ENCODE measurements around the gene ADAMTSL2. TPM values are rescaled to one million over a fixed set of nuclear protein-coding genes. Genes with fewer than 3 reads are reported as not detected.
A peak's percentile ranks its signal among the peaks of the same experiment; 100 is the strongest.

The ADAMTSL2 gene
- total RNA-seq, 2 donors from 2014 or later, result 0.18 to 0.93 TPM

- Histone ChIP-seq H3K4me1 (ENCODE audit: control insufficient read depth, insufficient read depth, low read length) (no peaks in the 10 kb centered on the region), H3K27ac (ENCODE audit: low read depth, low read length) (no peak overlapping the region), H3K9me3 (ENCODE audit: control insufficient read depth, low read length) (no peaks in the 10 kb centered on the region), H3K9ac (ENCODE audit: extremely low read depth, low read length, poor library complexity, severe bottlenecking) (no peak overlapping the region), H3K36me3 (ENCODE audit: control insufficient read depth, insufficient read depth, low read length) (no peaks in the 10 kb centered on the region), H3K4me3 (ENCODE audit: low read length) (no peak overlapping the region), H3K27me3 (ENCODE audit: control insufficient read depth, insufficient read depth, low read length, poor library complexity, severe bottlenecking) (peaks cover 34% of the 10 kb centered on the region)
- DNase-seq, result no peak
- Mint-ChIP-seq H3K9me3 (no peaks in the 10 kb centered on the region), H3K36me3 (ENCODE audit: low read depth) (no peaks in the 10 kb centered on the region), H3K4me1 (no peaks in the 10 kb centered on the region), H3K27ac (no peak overlapping the region), H3K27me3 (ENCODE audit: insufficient read depth) (peaks cover 14% of the 10 kb centered on the region), H3K4me3 (no peak overlapping the region)
- WGBS, 2 experiments (ENCODE audit: insufficient coverage in 1 of 2, insufficient read length in 1 of 2), result 82 to 83% methylated on average over 16 of the region's 16 CpGs
- TF ChIP-seq CTCF (conservative IDR thresholded peaks at IDR 0.05), result no peak
Measured at GRCh38 chr9:133615186-133615585, 80.7 kb downstream of the ADAMTSL2 start.

- no peaks in the 10 kb centered on the region for H3K9me3 Mint-ChIP-seq
- H3K27ac Mint-ChIP-seq, result no peak overlapping the region
- no peaks in the 10 kb centered on the region for H3K4me1 Mint-ChIP-seq
- WGBS, 2 experiments (ENCODE audit: insufficient coverage in 1 of 2, insufficient read length in 1 of 2), result 76 to 88% methylated on average over 8 to 13 of the region's 13 CpGs
- no peaks in the 10 kb centered on the region for H3K4me1 ChIP-seq (ENCODE audit: control insufficient read depth, insufficient read depth, low read length)
- H3K27me3 Mint-ChIP-seq (ENCODE audit: insufficient read depth), result peaks cover 11% of the 10 kb centered on the region
- H3K4me3 ChIP-seq (ENCODE audit: low read length), result no peak overlapping the region
- H3K36me3 ChIP-seq (ENCODE audit: control insufficient read depth, insufficient read depth, low read length), result no peaks in the 10 kb centered on the region
- peaks cover 29% of the 10 kb centered on the region for H3K27me3 ChIP-seq (ENCODE audit: control insufficient read depth, insufficient read depth, low read length, poor library complexity, severe bottlenecking)
- no peaks in the 10 kb centered on the region for H3K36me3 Mint-ChIP-seq (ENCODE audit: low read depth)
- no peak for DNase-seq
- H3K9me3 ChIP-seq (ENCODE audit: control insufficient read depth, low read length), result no peaks in the 10 kb centered on the region
- TF ChIP-seq CTCF (conservative IDR thresholded peaks at IDR 0.05), result no peak
- no peak overlapping the region for H3K9ac ChIP-seq (ENCODE audit: extremely low read depth, low read length, poor library complexity, severe bottlenecking)
- no peak overlapping the region for H3K4me3 Mint-ChIP-seq
- no peak overlapping the region for H3K27ac ChIP-seq (ENCODE audit: low read depth, low read length)
Measured at GRCh38 chr9:133615606-133616188, 81.2 kb downstream of the ADAMTSL2 start.

DNA sequence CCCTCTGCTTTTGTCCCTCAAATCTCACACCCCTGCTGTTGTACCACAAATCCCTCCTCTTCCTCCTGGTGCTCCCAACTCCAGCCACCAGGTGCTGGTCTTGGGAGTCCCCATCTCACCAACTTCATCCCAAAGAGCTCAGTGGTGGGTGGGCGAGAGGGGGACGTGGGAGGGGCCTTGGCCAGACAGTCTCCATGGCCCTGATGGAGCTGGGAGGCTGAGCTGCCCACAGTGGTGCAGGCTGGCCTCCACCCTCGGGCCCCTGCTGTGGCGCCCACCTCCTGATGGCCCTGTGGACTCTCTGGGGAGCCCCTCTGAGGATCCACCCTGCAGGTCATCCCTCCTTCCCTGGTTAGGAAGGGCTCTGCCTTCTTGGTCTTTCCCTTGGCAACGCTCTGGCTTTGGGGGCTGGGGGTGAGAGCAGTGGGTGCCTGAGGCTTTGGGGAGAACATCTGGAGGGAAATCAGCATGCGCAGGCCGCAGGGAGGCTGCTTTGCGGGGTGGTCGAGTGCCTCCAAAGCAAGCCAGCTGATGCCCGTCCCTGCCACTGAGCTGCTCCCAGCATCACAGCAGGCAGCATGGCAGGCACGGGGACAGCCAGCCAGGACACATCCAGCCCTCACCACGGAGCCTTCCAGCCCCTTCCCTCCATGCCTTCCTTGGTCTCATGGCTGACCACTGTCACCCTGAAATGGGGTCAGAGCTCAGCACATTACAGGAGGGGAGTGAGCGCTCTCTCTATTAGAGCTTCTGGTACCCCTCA lies 82.3 kb downstream of the ADAMTSL2 start:
- Mint-ChIP-seq H3K27me3 (ENCODE audit: insufficient read depth) (peaks cover 8% of the 10 kb centered on the region), H3K4me3 (no peak overlapping the region), H3K9me3 (no peaks in the 10 kb centered on the region), H3K27ac (no peak overlapping the region), H3K4me1 (no peaks in the 10 kb centered on the region), H3K36me3 (ENCODE audit: low read depth) (no peaks in the 10 kb centered on the region)
- Histone ChIP-seq H3K27me3 (ENCODE audit: control insufficient read depth, insufficient read depth, low read length, poor library complexity, severe bottlenecking) (peaks cover 19% of the 10 kb centered on the region), H3K4me3 (ENCODE audit: low read length) (no peak overlapping the region), H3K9me3 (ENCODE audit: control insufficient read depth, low read length) (no peaks in the 10 kb centered on the region), H3K4me1 (ENCODE audit: control insufficient read depth, insufficient read depth, low read length) (no peaks in the 10 kb centered on the region), H3K36me3 (ENCODE audit: control insufficient read depth, insufficient read depth, low read length) (no peaks in the 10 kb centered on the region), H3K27ac (ENCODE audit: low read depth, low read length) (no peak overlapping the region), H3K9ac (ENCODE audit: extremely low read depth, low read length, poor library complexity, severe bottlenecking) (no peak overlapping the region)
- WGBS, 2 experiments (ENCODE audit: insufficient coverage in 1 of 2, insufficient read length in 1 of 2), result 89 to 95% methylated on average over 8 to 13 of the region's 13 CpGs
- TF ChIP-seq CTCF (conservative IDR thresholded peaks at IDR 0.05), result peak; percentile 36
- DNase-seq, result no peak

All from endodermal cell (in vitro differentiated cells).